ENCODE measurements around the gene ADNP.

ADNP gene

GRCh38 chr20:50943069-50943468, 11.8 kb upstream of the ADNP start:
- DNase-seq: no peak
- in situ Hi-C loops (cut with MboI; ENCODE audit: low pct_unique_long_range_greater_than_20kb, low sequenced_read_pairs): no loop called here

- in situ Hi-C loops (cut with MboI; ENCODE audit: low pct_unique_long_range_greater_than_20kb, low sequenced_read_pairs): no loop called here
Measured at GRCh38 chr20:50933589-50933988, 2.4 kb upstream of the ADNP start.

GRCh38 chr20:50932691-50933280, 1.5 kb upstream of the ADNP start:
- in situ Hi-C loops (cut with MboI; ENCODE audit: low pct_unique_long_range_greater_than_20kb, low sequenced_read_pairs): no loop called here
- no peak for DNase-seq

More at GRCh38 chr20:50933589-50933988, 2.4 kb upstream of the ADNP start:
- DNase-seq: no peak

GRCh38 chr20:50932016-50932485, 814 bp upstream of the ADNP start:
- DNase-seq: peak; percentile 17
- in situ Hi-C loops (cut with MboI; ENCODE audit: low pct_unique_long_range_greater_than_20kb, low sequenced_read_pairs): no loop called here

GRCh38 chr20:50930976-50931305, 296 bp downstream of the ADNP start:
- in situ Hi-C loops (cut with MboI; ENCODE audit: low pct_unique_long_range_greater_than_20kb, low sequenced_read_pairs): no loop called here
- DNase-seq: no peak

GRCh38 chr20:50930139-50930975, 880 bp downstream of the ADNP start:
- in situ Hi-C loops (cut with MboI; ENCODE audit: low pct_unique_long_range_greater_than_20kb, low sequenced_read_pairs): no loop called here
- no peak for DNase-seq

- in situ Hi-C loops (cut with MboI; ENCODE audit: low pct_unique_long_range_greater_than_20kb, low sequenced_read_pairs): no loop called here
- DNase-seq: peak; percentile 98
Measured at GRCh38 chr20:50929299-50930138, 1.7 kb downstream of the ADNP start.

- peak; percentile 23 for DNase-seq
- in situ Hi-C loops (cut with MboI; ENCODE audit: low pct_unique_long_range_greater_than_20kb, low sequenced_read_pairs): no loop called here
Measured at GRCh38 chr20:50928469-50928868, 2.8 kb downstream of the ADNP start.

GRCh38 chr20:50926530-50926929, 4.7 kb downstream of the ADNP start:
- in situ Hi-C loops (cut with MboI; ENCODE audit: low pct_unique_long_range_greater_than_20kb, low sequenced_read_pairs): no loop called here
- DNase-seq: no peak

- no peak for DNase-seq
- in situ Hi-C loops (cut with MboI; ENCODE audit: low pct_unique_long_range_greater_than_20kb, low sequenced_read_pairs): no loop called here
Measured at GRCh38 chr20:50924261-50924920, 6.8 kb downstream of the ADNP start.

GRCh38 chr20:50921803-50922501, 9.3 kb downstream of the ADNP start:
- in situ Hi-C loops (cut with MboI; ENCODE audit: low pct_unique_long_range_greater_than_20kb, low sequenced_read_pairs): no loop called here
- DNase-seq: no peak

GRCh38 chr20:50920997-50921396, 10.2 kb downstream of the ADNP start:
- in situ Hi-C loops (cut with MboI; ENCODE audit: low pct_unique_long_range_greater_than_20kb, low sequenced_read_pairs): no loop called here
- DNase-seq: no peak

GRCh38 chr20:50919567-50919966, 11.7 kb downstream of the ADNP start:
- in situ Hi-C loops (cut with MboI; ENCODE audit: low pct_unique_long_range_greater_than_20kb, low sequenced_read_pairs): no loop called here
- DNase-seq: no peak

- in situ Hi-C loops (cut with MboI; ENCODE audit: low pct_unique_long_range_greater_than_20kb, low sequenced_read_pairs): no loop called here
- no peak for DNase-seq
Measured at GRCh38 chr20:50918403-50918802, 12.8 kb downstream of the ADNP start.

- no peak for DNase-seq
- in situ Hi-C loops (cut with MboI; ENCODE audit: low pct_unique_long_range_greater_than_20kb, low sequenced_read_pairs): no loop called here
Measured at GRCh38 chr20:50916934-50917333, 14.3 kb downstream of the ADNP start.

- in situ Hi-C loops (cut with MboI; ENCODE audit: low pct_unique_long_range_greater_than_20kb, low sequenced_read_pairs): no loop called here
- DNase-seq: no peak
Measured at GRCh38 chr20:50916257-50916656, 15.0 kb downstream of the ADNP start.

- no peak for DNase-seq
- in situ Hi-C loops (cut with MboI; ENCODE audit: low pct_unique_long_range_greater_than_20kb, low sequenced_read_pairs): no loop called here
Measured at GRCh38 chr20:50915424-50915823, 15.8 kb downstream of the ADNP start.

GRCh38 chr20:50913690-50914375, 17.4 kb downstream of the ADNP start:
- in situ Hi-C loops (cut with MboI; ENCODE audit: low pct_unique_long_range_greater_than_20kb, low sequenced_read_pairs): no loop called here
- no peak for DNase-seq

Data from KBM-7 (cell line).